K562 (cell line): Measurements from ENCODE around the gene SAT2. TPM values are rescaled to one million over a fixed set of nuclear protein-coding genes. Genes with fewer than 3 reads are reported as not detected.
A peak's percentile ranks its signal among the peaks of the same experiment; 100 is the strongest.

Experiments used
- BMI1 ChIP-seq: fragments of 150-350 bp; IDR thresholded peaks from 2 replicates; pipeline ENCODE4 v1.6.1; 2014; ENCODE audit warnings: low read length
- CREB1 ChIP-seq, 2 experiments: sonication (generic) in 1 of 2; formaldehyde crosslinking in 1 of 2; IDR thresholded peaks; 2 replicates each; pipeline versions ENCODE4 v1.6.1 to v1.8.0; 2012 to 2022; ENCODE audit warnings: inconsistent platforms in 1 of 2, mild to moderate bottlenecking in 1 of 2, missing genetic modification reagents in 1 of 2, moderate library complexity in 1 of 2
- CREM ChIP-seq: IDR thresholded peaks from 2 replicates; pipeline ENCODE4 v1.6.1; 2014; ENCODE audit warnings: antibody characterized with exemption, low read depth
- CSDE1 ChIP-seq, 2 experiments: fragments of 450-650 bp; IDR thresholded peaks; 2 replicates each; pipeline ENCODE4 v1.6.1; 2016; ENCODE audit warnings: mild to moderate bottlenecking in 1 of 2
- LEF1 ChIP-seq: fragments of 450-650 bp; IDR thresholded peaks from 2 replicates; pipeline ENCODE4 v1.6.1; 2016; ENCODE audit warnings: mild to moderate bottlenecking
- MAFG ChIP-seq: fragments of 450-650 bp; conservative IDR thresholded peaks from 2 replicates; pipeline ENCODE4 v1.6.1; 2016; ENCODE audit warnings: missing genetic modification characterization, missing compliant biosample characterization
- POU5F1 ChIP-seq: fragments of 150-350 bp; IDR thresholded peaks from 2 replicates; pipeline ENCODE4 v1.6.1; 2014; ENCODE audit warnings: borderline replicate concordance, low read length, low read depth, mild to moderate bottlenecking; ENCODE audit not compliant: partially characterized antibody
- SAFB ChIP-seq: fragments of 200-400 bp; formaldehyde crosslinking; IDR thresholded peaks from 2 replicates; pipeline ENCODE4 v1.6.1; 2017; ENCODE audit warnings: low read depth, low read length, borderline replicate concordance
- SMC3 ChIP-seq: conservative IDR thresholded peaks from 2 replicates; pipeline ENCODE4 v1.6.1; 2011; ENCODE audit warnings: low read depth, low read length, improper control_type of control experiment; ENCODE audit not compliant: insufficient read depth
- ZC3H11A ChIP-seq: IDR thresholded peaks from 2 replicates; pipeline ENCODE4 v1.6.1; 2012; ENCODE audit warnings: low read depth, low read length, improper control_type of control experiment
- ZNF134 ChIP-seq: fragments of 250-450 bp; sonication (Bioruptor Pico); conservative IDR thresholded peaks from 2 replicates; pipeline ENCODE4 v1.4.0; 2020
- ZNF75A ChIP-seq: fragments of 450-650 bp; formaldehyde crosslinking; IDR thresholded peaks from 2 replicates; pipeline ENCODE4 v1.4.0; 2020; ENCODE audit warnings: mild to moderate bottlenecking
- ZNF780A ChIP-seq: fragments of 250-450 bp; sonication (Bioruptor Pico); IDR thresholded peaks from 2 replicates; pipeline ENCODE4 v1.5.0; 2021; ENCODE audit warnings: mild to moderate bottlenecking
- polyA plus RNA-seq, 8 experiments: library from polyadenylated mRNA; depleted of rRNA in 4 of 8; stranded (reverse) in 5 of 8; unstranded in 3 of 8; fragments of >200 nt; fragmentation: Nextera tagmentation in 2 of 8; fragmentation: Illumina TruSeq in 1 of 8; extraction: Ambion mirVana in 2 of 8; extraction: Trizol in 1 of 8; gene quantifications; 2 replicates each; pipeline versions ENCODE4 v1.2.1 to v1.2.3, GENCODE V29; 2011 to 2014; ENCODE audit warnings: inconsistent platforms in 1 of 8, missing spikeins in 1 of 8
- total RNA-seq, 7 experiments: library from RNA; depleted of rRNA in 6 of 7; stranded (reverse); fragments of >200 nt in 6 of 7; fragmentation: Illumina TruSeq in 2 of 7; extraction: Trizol in 2 of 7; gene quantifications; 2 replicates each; pipeline versions ENCODE4 v1.2.1 to v1.2.3, GENCODE V29; 2011 to 2021; ENCODE audit warnings: low replicate concordance in 1 of 7
- TF ChIP-seq, protein P1 (sequence below): fragments of 200-400 bp; formaldehyde crosslinking; IDR thresholded peaks from 2 replicates; pipeline ENCODE4 v1.6.1; 2017; ENCODE audit warnings: mild to moderate bottlenecking, low read depth, low read length, moderate library complexity
- TF ChIP-seq, protein P2 (sequence below), 2 experiments: IDR thresholded peaks in 1 of 2; conservative IDR thresholded peaks in 1 of 2; 2 replicates each; pipeline ENCODE4 v1.6.1; 2016; ENCODE audit warnings: low read depth in 2 of 2, mild to moderate bottlenecking in 1 of 2, missing compliant biosample characterization in 1 of 2, missing genetic modification characterization in 1 of 2, moderate library complexity in 1 of 2
- TF ChIP-seq, protein P3 (sequence below), 2 experiments: fragments of 150-350 bp in 1 of 2; IDR thresholded peaks; 2 replicates each; pipeline ENCODE4 v1.6.1; 2012 to 2016; ENCODE audit warnings: low read depth in 2 of 2, low read length in 2 of 2, mild to moderate bottlenecking in 1 of 2, moderate library complexity in 1 of 2
- TF ChIP-seq, protein P4 (sequence below): fragments of 250-450 bp; sonication (Bioruptor Pico); IDR thresholded peaks from 2 replicates; pipeline ENCODE4 v1.8.0; 2021; ENCODE audit warnings: moderate library complexity, mild to moderate bottlenecking, inconsistent platforms

The SAT2 gene
- total and polyA plus RNA-seq, 9 of the 15 experiments (the other 6 are each of a cell fraction or from before 2014, with no cell fraction given) = 2.0 to 8.0 (median 5.3) TPM

DNA sequence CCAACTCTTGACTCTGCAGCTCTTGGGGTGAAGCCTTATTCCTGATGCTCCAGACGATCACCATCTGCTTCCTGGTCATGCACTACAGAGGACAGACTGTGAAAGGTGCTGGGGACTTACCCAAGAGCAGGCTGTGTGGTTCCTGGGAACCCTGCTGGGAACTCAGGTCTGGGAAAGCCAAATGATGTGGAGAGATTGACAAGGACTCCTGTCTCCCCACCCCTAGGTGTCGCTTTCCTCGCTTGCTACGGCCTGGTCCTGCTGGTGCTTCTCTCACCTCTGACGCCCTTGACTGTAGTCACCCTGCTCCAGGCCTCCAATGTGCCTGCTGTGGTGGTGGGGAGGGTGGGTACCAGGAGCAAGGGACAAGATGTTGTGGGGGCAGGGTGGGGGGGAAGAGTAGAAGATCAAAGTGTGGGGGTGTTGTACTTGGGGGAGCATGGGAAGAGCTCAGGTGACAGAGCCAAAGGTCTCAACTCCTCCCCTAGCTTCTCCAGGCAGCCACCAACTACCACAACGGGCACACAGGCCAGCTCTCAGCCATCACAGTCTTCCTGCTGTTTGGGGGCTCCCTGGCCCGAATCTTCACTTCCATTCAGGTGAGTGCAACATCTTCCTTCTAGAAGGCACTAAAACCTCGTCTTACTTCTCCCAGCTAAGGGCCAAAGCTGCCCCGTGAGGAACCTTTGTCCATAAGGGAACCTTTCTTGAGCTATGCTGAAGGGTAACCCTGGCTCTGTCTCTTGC lies 40.8 kb downstream of the SAT2 start (continued):
- TF ChIP-seq, protein P1, sequence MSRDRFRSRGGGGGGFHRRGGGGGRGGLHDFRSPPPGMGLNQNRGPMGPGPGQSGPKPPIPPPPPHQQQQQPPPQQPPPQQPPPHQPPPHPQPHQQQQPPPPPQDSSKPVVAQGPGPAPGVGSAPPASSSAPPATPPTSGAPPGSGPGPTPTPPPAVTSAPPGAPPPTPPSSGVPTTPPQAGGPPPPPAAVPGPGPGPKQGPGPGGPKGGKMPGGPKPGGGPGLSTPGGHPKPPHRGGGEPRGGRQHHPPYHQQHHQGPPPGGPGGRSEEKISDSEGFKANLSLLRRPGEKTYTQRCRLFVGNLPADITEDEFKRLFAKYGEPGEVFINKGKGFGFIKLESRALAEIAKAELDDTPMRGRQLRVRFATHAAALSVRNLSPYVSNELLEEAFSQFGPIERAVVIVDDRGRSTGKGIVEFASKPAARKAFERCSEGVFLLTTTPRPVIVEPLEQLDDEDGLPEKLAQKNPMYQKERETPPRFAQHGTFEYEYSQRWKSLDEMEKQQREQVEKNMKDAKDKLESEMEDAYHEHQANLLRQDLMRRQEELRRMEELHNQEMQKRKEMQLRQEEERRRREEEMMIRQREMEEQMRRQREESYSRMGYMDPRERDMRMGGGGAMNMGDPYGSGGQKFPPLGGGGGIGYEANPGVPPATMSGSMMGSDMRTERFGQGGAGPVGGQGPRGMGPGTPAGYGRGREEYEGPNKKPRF = no peak
- TF ChIP-seq CREB1 (IDR thresholded peaks at IDR 0.05) (no peak), CREB1 (CRISPR knock-in tag; IDR thresholded peaks at IDR 0.05) (no peak), ZNF75A (no peak), CREM (peak; percentile 52), SMC3 (peak; percentile 27; the same call in 1 of the 2 replicates), MAFG (tag) (no peak), ZNF134 (CRISPR knock-in tag) (no peak), POU5F1 (no peak), LEF1 (no peak), CSDE1 (IDR thresholded peaks at IDR 0.05) (no peak), ZC3H11A (no peak), ZNF780A (CRISPR knock-in tag) (no peak), SAFB (no peak), BMI1 (no peak)
- TF ChIP-seq, protein P2, sequence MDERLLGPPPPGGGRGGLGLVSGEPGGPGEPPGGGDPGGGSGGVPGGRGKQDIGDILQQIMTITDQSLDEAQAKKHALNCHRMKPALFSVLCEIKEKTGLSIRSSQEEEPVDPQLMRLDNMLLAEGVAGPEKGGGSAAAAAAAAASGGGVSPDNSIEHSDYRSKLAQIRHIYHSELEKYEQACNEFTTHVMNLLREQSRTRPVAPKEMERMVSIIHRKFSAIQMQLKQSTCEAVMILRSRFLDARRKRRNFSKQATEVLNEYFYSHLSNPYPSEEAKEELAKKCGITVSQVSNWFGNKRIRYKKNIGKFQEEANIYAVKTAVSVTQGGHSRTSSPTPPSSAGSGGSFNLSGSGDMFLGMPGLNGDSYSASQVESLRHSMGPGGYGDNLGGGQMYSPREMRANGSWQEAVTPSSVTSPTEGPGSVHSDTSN (CRISPR knock-in tag; IDR thresholded peaks at IDR 0.05; ENCODE audit: low read depth) = no peak
- TF ChIP-seq, protein P2 (tag; conservative IDR thresholded peaks at IDR 0.05; ENCODE audit: low read depth) = 0 out of 2 replicates have a peak, but pooled peaks have one; percentile 28
- TF ChIP-seq, protein P3, sequence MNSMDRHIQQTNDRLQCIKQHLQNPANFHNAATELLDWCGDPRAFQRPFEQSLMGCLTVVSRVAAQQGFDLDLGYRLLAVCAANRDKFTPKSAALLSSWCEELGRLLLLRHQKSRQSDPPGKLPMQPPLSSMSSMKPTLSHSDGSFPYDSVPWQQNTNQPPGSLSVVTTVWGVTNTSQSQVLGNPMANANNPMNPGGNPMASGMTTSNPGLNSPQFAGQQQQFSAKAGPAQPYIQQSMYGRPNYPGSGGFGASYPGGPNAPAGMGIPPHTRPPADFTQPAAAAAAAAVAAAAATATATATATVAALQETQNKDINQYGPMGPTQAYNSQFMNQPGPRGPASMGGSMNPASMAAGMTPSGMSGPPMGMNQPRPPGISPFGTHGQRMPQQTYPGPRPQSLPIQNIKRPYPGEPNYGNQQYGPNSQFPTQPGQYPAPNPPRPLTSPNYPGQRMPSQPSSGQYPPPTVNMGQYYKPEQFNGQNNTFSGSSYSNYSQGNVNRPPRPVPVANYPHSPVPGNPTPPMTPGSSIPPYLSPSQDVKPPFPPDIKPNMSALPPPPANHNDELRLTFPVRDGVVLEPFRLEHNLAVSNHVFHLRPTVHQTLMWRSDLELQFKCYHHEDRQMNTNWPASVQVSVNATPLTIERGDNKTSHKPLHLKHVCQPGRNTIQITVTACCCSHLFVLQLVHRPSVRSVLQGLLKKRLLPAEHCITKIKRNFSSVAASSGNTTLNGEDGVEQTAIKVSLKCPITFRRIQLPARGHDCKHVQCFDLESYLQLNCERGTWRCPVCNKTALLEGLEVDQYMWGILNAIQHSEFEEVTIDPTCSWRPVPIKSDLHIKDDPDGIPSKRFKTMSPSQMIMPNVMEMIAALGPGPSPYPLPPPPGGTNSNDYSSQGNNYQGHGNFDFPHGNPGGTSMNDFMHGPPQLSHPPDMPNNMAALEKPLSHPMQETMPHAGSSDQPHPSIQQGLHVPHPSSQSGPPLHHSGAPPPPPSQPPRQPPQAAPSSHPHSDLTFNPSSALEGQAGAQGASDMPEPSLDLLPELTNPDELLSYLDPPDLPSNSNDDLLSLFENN (IDR thresholded peaks at IDR 0.05; ENCODE audit: low read depth in 2 of 2, low read length in 2 of 2) = no peak
- TF ChIP-seq, protein P4, sequence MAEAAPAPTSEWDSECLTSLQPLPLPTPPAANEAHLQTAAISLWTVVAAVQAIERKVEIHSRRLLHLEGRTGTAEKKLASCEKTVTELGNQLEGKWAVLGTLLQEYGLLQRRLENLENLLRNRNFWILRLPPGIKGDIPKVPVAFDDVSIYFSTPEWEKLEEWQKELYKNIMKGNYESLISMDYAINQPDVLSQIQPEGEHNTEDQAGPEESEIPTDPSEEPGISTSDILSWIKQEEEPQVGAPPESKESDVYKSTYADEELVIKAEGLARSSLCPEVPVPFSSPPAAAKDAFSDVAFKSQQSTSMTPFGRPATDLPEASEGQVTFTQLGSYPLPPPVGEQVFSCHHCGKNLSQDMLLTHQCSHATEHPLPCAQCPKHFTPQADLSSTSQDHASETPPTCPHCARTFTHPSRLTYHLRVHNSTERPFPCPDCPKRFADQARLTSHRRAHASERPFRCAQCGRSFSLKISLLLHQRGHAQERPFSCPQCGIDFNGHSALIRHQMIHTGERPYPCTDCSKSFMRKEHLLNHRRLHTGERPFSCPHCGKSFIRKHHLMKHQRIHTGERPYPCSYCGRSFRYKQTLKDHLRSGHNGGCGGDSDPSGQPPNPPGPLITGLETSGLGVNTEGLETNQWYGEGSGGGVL (CRISPR knock-in tag) = no peak
